ENCODE measurements around the gene OR6C76. TPM values are rescaled to one million over a fixed set of nuclear protein-coding genes. Genes with fewer than 3 reads are reported as not detected.
"Not testable (repeated sequence)": the region's sequence is repeated elsewhere in the genome, so short reads cannot be mapped to it uniquely, and the experiment has no call there.

The OR6C76 gene
- total RNA-seq, 1 donor from 2014 or later = not detected

DNA sequence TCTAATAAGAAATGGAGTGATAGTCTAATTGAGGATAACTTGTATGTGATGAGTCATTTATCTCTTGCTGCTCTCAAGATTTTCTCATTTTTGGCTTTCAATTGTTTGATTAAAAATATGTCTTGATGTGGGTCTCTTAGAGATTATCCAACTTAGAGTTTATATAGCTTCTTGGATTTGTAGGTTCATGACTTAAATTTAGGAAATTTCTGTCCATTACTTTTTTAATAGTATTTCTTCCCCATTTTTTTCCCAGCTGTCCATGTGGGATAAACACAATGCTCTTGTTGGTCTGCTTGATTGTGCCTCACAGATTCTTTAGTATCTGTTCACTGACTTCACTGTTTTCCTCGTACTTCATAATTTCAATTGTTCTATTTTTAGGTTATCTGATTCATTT, 18.2 kb upstream of the OR6C76 start:
- Mint-ChIP-seq H3K36me3 (ENCODE audit: low read depth) (no peaks in the 10 kb centered on the region), H3K27ac (ENCODE audit: unreplicated experiment) (no peak overlapping the region), H3K4me3 (ENCODE audit: unreplicated experiment) (no peak overlapping the region), H3K4me1 (ENCODE audit: low read depth) (no peaks in the 10 kb centered on the region), H3K27me3 (ENCODE audit: low read depth) (peaks cover 8% of the 10 kb centered on the region), H3K9me3 (ENCODE audit: low read depth) (peaks cover 18% of the 10 kb centered on the region)
- no peak for DNase-seq (ENCODE audit: low spot score)
- TF ChIP-seq, protein P1, sequence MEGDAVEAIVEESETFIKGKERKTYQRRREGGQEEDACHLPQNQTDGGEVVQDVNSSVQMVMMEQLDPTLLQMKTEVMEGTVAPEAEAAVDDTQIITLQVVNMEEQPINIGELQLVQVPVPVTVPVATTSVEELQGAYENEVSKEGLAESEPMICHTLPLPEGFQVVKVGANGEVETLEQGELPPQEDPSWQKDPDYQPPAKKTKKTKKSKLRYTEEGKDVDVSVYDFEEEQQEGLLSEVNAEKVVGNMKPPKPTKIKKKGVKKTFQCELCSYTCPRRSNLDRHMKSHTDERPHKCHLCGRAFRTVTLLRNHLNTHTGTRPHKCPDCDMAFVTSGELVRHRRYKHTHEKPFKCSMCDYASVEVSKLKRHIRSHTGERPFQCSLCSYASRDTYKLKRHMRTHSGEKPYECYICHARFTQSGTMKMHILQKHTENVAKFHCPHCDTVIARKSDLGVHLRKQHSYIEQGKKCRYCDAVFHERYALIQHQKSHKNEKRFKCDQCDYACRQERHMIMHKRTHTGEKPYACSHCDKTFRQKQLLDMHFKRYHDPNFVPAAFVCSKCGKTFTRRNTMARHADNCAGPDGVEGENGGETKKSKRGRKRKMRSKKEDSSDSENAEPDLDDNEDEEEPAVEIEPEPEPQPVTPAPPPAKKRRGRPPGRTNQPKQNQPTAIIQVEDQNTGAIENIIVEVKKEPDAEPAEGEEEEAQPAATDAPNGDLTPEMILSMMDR (IDR thresholded peaks at IDR 0.05) = no peak

DNA sequence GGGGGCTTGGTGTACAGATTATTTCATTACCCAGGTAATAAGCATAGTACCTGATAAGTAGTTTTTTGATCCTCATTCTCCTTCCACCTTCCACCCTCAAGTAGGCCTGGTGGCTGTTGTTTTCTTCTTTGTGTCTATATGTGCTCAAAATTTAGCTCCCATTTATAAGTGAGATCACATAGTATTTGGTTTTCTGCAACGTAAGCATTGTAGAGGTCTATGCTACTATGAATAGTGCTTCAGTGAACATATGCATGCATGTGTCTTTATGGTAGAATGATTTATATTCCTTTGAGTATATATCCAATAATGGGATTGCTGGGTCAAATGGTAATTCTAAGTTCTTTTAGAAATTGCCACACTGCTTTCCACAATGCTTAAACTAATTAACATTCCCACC, 16.9 kb upstream of the OR6C76 start:
- peaks cover 14% of the 10 kb centered on the region for H3K9me3 Mint-ChIP-seq (ENCODE audit: low read depth)
- H3K4me3 Mint-ChIP-seq (ENCODE audit: unreplicated experiment); H3K27me3 Mint-ChIP-seq (ENCODE audit: low read depth); H3K36me3 Mint-ChIP-seq (ENCODE audit: low read depth); H3K4me1 Mint-ChIP-seq (ENCODE audit: low read depth); H3K27ac Mint-ChIP-seq (ENCODE audit: unreplicated experiment); DNase-seq (ENCODE audit: low spot score): not testable (repeated sequence)

DNA sequence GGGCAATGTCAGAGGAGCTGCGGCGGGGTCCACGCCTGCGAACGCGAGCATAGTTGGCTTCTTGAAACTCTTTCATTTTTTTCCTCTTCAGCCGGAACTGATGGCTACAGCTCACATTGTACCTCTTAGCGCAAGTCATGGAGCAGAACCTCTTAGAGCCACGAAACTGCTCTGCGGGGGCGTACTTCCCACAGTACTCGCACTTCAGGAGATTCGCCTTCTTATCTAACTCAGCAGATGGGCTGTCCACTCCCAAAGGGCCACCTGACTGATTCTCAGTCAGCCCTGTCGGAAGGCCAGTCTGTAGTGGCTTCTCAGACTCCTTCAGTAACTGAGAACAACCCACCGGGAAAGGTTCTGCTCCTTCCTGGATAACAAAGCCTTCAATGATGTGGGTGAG, 13.9 kb upstream of the OR6C76 start:
- Mint-ChIP-seq H3K9me3 (ENCODE audit: low read depth) (peaks cover 14% of the 10 kb centered on the region), H3K27me3 (ENCODE audit: low read depth) (peaks cover 15% of the 10 kb centered on the region)
- H3K4me3 Mint-ChIP-seq (ENCODE audit: unreplicated experiment); H3K36me3 Mint-ChIP-seq (ENCODE audit: low read depth); H3K4me1 Mint-ChIP-seq (ENCODE audit: low read depth); H3K27ac Mint-ChIP-seq (ENCODE audit: unreplicated experiment); DNase-seq (ENCODE audit: low spot score): not testable (repeated sequence)

DNA sequence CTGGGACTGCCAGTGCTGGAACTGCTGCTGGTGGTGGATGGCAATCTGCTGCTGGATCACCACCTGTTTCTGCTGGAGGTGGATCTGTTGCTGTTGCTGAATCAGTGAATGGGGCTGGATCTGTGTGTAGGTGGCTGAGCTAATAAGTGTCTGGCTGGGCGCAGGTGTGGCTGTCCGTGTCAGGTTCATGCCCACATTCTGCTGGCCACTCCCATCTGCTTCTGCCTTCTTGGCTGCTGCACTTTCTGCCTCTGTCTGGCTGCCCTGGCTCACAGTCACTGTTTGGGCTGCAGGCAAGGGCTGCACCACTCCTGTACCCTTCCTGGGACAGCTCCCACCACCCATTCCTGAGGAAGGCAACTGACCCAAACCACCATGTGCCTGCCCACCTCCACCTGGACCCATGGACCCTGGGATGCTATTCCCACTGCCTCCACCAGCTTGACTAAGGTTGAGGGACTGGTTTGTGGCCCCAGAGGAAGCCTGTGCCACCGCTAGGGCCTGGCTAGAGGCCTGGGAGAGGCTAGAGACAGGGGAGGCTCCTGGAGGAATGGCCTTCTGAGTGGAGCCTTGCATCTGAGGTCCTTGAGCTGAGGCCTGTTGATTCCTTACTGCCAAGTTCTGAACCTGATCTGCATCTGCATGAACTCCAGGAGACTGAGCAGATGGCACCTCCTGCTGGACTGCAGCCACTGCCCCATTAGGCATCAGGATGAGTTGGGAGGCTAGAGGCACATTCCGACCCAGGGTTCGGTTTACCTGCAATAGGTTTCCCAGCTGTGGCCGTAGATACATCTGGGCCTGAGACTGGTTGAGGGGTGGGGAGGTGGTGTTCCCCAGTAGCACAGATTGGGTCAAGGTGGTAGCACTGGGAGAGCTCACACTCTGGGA, 12.3 kb upstream of the OR6C76 start:
- H3K27me3 Mint-ChIP-seq (ENCODE audit: low read depth) = peaks cover 16% of the 10 kb centered on the region
- not testable (repeated sequence) for H3K4me1 Mint-ChIP-seq (ENCODE audit: low read depth); H3K9me3 Mint-ChIP-seq (ENCODE audit: low read depth); H3K4me3 Mint-ChIP-seq (ENCODE audit: unreplicated experiment); H3K27ac Mint-ChIP-seq (ENCODE audit: unreplicated experiment); H3K36me3 Mint-ChIP-seq (ENCODE audit: low read depth); DNase-seq (ENCODE audit: low spot score)

DNA sequence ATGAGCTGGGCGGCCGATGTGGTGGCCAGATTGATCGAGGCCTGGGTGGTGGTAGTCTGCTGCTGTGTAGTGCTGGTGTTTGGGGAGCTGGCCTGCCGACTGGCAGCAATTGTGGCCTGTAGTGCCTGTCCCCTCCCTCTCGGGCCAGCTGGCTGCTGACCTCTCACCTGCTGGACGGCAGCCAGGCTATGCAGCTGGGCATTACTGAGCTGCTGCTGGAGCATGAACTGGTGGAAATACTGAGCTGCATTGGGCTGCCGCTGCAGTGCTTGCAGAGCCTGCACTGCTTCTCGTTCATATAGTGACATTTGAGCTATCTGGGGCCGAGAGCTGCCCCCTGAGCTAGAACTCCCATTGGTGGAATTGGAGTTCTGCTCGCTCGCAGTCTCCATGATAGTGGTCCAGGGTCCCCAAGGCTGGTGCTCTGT, 11.6 kb upstream of the OR6C76 start:
- not testable (repeated sequence) for H3K4me1 Mint-ChIP-seq (ENCODE audit: low read depth); H3K9me3 Mint-ChIP-seq (ENCODE audit: low read depth); DNase-seq (ENCODE audit: low spot score); H3K27ac Mint-ChIP-seq (ENCODE audit: unreplicated experiment); H3K36me3 Mint-ChIP-seq (ENCODE audit: low read depth)
- Mint-ChIP-seq H3K27me3 (ENCODE audit: low read depth) (peaks cover 16% of the 10 kb centered on the region), H3K4me3 (ENCODE audit: unreplicated experiment) (peak overlapping the region; percentile 53)

DNA sequence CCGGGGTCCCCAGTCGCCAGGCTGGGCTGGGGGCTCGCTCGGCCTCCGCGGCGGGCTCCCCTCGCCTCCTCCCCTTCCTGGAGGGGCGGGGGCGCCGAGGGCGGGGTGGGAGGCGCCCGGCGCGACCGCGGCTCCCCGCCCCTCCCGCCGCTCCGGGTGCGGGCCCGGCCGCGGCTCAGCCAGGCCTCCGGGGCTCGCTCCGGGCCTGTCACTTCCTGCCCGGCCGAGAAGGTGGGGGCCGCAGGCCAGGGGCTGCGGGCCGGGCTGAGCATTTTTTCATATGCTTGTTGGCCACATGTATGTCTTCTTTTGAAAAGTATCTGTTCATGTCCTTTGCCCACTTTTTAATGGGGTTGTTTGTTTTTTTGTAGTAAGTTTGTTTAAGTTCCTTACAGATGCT, 11.2 kb upstream of the OR6C76 start:
- Mint-ChIP-seq H3K4me3 (ENCODE audit: unreplicated experiment) (peak overlapping the region; percentile 55), H3K27me3 (ENCODE audit: low read depth) (peaks cover 16% of the 10 kb centered on the region)
- DNase-seq (ENCODE audit: low spot score); H3K27ac Mint-ChIP-seq (ENCODE audit: unreplicated experiment); H3K36me3 Mint-ChIP-seq (ENCODE audit: low read depth); H3K4me1 Mint-ChIP-seq (ENCODE audit: low read depth); H3K9me3 Mint-ChIP-seq (ENCODE audit: low read depth): not testable (repeated sequence)

DNA sequence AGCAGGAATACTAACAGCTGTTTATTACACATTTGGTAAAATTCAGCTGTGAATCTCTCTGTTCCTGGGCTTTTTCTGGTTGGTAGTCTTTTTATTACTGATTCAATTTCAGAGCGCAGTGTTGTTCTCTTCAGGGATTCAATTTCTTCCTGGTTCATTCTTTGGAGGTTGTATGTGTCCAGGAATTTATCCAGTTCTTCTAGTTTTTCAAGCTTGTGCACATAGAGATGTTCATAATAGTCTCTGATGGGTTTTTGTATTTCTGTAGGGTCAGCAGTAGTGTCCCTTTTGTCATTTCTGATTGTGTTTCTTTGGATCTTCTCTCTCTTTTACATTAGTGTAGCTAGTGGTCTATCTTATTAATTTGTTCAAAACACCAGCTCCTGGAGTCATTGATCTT, 9.1 kb upstream of the OR6C76 start:
- TF ChIP-seq, protein P1 (IDR thresholded peaks at IDR 0.05) = no peak
- H3K27me3 Mint-ChIP-seq (ENCODE audit: low read depth) = peaks cover 16% of the 10 kb centered on the region
- DNase-seq (ENCODE audit: low spot score) = no peak
- H3K9me3 Mint-ChIP-seq (ENCODE audit: low read depth) = peaks cover 6% of the 10 kb centered on the region
- no peak overlapping the region for H3K4me3 Mint-ChIP-seq (ENCODE audit: unreplicated experiment)
- no peaks in the 10 kb centered on the region for H3K4me1 Mint-ChIP-seq (ENCODE audit: low read depth)
- no peaks in the 10 kb centered on the region for H3K36me3 Mint-ChIP-seq (ENCODE audit: low read depth)
- H3K27ac Mint-ChIP-seq (ENCODE audit: unreplicated experiment) = no peak overlapping the region
